ENCODE results near the gene CHCHD2. TPM values are rescaled to one million over a fixed set of nuclear protein-coding genes. Genes with fewer than 3 reads are reported as not detected.
"Not testable (repeated sequence)": the region's sequence is repeated elsewhere in the genome, so short reads cannot be mapped to it uniquely, and the experiment has no call there.

CHCHD2 gene
- polyA plus RNA-seq (ENCODE audit: insufficient read length in 4 of 4): 100 to 1,000 TPM; 201 to 277 (median 254) TPM

GRCh38 chr7:56106108-56107073 is at the start of gene CHCHD2:
TSS of gene CHCHD2 (minus strand) at chr7:56106476. CDS start at chr7:56106413, 63 bp downstream.
- peak; percentile 93 to 97 (median 94) for DNase-seq (ENCODE audit: low read depth in 4 of 4, low spot score in 3 of 4)

- not testable (repeated sequence) for DNase-seq (ENCODE audit: low read depth in 4 of 4, low spot score in 3 of 4)
Measured at GRCh38 chr7:56131062-56131461, 24.8 kb upstream of the CHCHD2 start.

- DNase-seq (ENCODE audit: low read depth in 4 of 4, low spot score in 3 of 4): no peak
Measured at GRCh38 chr7:56127241-56127975, 21.1 kb upstream of the CHCHD2 start.

DNA sequence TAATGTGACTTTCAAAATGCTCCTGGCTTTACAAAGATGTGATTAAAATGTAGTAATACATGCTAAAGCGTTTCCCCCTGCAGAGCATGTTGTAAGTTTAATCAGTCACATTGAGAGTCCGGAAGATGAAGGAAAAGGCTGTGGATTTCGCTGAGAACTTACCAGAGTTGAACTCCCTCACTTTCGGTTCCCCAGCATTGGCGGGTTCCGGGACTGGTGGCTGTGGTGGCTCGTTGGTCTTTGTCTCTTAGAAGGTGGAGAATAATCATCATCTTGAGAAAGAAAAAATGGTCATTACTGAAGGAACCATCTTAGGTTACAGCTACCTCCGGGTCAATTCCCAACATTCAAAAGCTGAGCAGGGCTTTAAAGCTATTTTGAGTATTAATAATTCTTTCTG is 19.6 kb upstream of the CHCHD2 start:
- DNase-seq (ENCODE audit: low read depth in 4 of 4, low spot score in 3 of 4): no peak

DNA sequence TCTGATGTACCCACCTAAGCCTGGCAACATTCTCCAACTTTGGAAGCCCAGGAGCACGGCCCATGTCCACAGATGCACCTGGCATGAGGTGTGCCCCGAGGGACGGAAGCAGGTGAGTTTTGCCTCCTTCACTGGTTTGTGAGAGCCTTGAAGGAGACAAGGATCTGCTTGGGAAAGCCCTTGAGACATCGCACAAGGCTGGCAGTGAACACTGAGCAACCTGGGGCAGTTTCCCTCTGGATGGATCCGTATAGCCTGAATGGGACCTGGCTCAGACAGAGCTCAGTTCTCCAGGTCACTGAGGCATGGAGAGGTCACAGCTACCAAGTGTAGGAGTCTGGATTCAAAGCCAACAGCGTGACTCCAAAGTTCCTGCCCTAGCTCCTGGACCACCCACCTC is 18.7 kb upstream of the CHCHD2 start:
- DNase-seq (ENCODE audit: low read depth in 4 of 4, low spot score in 3 of 4): no peak

- DNase-seq (ENCODE audit: low read depth in 4 of 4, low spot score in 3 of 4): no peak
Measured at GRCh38 chr7:56121440-56121839, 15.2 kb upstream of the CHCHD2 start.

DNA sequence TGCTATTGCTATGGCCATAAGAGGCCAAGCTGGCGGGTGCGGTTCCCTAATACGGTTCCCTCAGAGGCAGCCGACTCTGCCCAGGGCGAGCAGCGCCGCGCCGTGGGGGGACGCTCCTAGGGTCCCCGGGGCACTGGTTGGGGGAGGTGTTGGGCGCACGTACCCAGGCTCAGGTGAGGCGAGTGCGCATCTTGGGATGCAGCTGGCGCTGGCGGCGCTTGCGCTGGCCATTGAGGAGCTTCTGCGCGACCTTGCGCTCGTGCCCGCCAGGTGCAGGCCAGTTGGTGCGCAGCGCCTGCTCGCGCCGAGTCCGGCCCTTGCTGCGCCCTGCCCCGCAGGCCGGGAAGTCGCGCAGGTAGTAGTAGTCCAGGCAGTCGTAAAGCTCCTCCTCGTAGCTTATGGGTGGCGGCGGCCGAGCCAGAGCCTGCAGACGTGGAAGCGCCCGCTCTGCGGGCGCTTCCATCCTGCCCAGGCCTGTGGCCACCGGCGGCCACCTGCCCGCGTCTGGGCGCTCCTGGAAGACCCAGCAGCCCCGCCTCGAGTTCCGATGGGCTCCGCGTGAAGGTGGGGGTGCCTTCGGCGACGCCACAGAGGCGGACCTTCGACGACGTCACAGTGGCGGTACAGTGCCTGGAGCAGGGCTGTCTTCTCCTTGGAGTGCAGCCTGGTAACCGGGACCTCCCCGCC is 9.7 kb upstream of the CHCHD2 start, which contains the start of gene NUPR2:
Gene NUPR2 (minus strand): TSS at position 566 of the 687 bp plus-strand sequence. CDS start 103 bp downstream, at position 463.
- DNase-seq (ENCODE audit: low read depth in 4 of 4, low spot score in 3 of 4): no peak

DNA sequence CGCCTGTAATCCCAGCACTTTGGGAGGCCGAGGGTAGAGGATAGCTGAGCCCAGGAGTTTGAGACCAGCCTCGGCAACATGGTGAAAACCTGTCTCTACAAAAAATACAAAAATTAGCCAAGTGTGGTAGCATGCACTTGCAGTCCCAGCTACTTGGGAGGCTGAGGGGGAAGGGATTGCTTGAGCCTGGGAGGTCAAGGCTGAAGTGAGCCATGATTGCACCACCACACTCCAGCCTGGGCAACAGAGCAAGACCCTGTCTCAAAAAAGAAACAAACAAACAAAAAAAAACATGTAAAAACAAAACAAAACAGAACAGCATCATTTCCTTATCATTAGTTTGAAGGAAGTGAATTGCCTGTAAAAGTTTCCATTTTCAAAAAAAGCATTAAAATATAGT is 6.0 kb upstream of the CHCHD2 start:
- DNase-seq (ENCODE audit: low read depth in 4 of 4, low spot score in 3 of 4): not testable (repeated sequence)

DNA sequence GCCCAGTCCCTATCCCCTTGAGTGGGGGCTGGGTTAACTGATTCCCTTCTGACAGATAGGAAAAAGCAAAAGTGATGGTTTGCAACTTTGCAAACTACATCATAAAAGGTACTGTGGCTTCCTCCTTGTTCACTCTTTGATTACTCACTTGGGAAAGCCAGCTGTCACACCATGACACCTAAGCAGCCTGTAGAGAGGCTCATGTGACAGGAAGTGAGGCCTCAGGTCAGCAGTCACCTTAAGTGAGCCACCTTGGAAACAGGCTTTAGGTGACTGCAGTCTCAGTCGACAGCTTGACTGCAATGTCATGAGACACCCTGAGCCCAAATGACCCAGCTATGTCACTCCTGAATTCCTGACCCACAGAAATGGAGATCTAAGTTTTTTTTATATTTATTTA is 4.3 kb upstream of the CHCHD2 start:
- no peak for DNase-seq (ENCODE audit: low read depth in 4 of 4, low spot score in 3 of 4)

GRCh38 chr7:56107954-56108258 is 1.6 kb upstream of the CHCHD2 start:
- DNase-seq (ENCODE audit: low read depth in 4 of 4, low spot score in 3 of 4): no peak

DNA sequence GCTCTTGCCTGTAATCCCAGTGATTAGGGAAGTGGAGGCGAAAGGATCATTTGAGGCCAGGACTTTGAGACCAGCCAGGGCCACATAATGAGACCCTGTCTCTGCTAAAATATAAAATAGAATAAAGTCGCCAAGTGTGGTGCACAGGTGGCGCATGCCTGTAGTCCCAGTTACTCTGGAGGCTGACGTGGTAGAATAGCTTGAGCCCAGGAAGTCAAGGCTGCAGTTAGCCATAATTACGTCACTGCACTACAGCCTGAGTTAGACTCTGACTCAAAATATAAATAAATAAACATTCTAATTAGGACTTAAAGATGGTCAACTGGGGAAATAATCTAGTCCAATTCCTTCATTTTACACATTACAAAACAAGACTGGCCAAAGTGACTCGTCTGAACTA is 768 bp downstream of the CHCHD2 start:
- no peak for DNase-seq (ENCODE audit: low read depth in 4 of 4, low spot score in 3 of 4)

- not testable (repeated sequence) for DNase-seq (ENCODE audit: low read depth in 4 of 4, low spot score in 3 of 4)
Measured at GRCh38 chr7:56104138-56104537, 2.1 kb downstream of the CHCHD2 start.

DNA sequence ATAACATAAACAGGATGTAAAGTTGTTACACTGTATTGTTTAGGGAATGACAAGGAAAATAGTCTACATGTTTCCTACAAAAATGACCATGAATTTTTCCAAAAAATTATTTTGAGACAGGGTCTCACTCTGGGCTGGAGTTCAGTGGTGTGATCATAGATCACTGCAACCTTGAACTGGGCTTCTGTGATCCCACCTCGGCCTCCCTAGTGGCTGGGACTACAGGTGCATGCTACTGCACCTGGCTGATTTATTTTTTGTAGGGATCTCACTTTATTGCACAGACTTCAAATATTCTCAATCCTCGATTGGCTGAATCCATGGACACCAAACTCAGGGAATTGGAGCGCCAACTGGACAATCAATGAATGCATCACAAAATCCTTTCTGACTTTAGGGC is 6.6 kb downstream of the CHCHD2 start:
- no peak for DNase-seq (ENCODE audit: low read depth in 4 of 4, low spot score in 3 of 4)

GRCh38 chr7:56098187-56099008 is 7.9 kb downstream of the CHCHD2 start:
- DNase-seq (ENCODE audit: low read depth in 4 of 4, low spot score in 3 of 4): not testable (repeated sequence)

GRCh38 chr7:56097700-56098099 is 8.6 kb downstream of the CHCHD2 start:
- DNase-seq (ENCODE audit: low read depth in 4 of 4, low spot score in 3 of 4): no peak

GRCh38 chr7:56092789-56093531 is 13.3 kb downstream of the CHCHD2 start, which contains the start of gene PHKG1:
TSS of gene PHKG1 (minus strand) at chr7:56092952. CDS start at chr7:56088941, 4,011 bp downstream.
- DNase-seq (ENCODE audit: low read depth in 4 of 4, low spot score in 3 of 4): no peak

DNA sequence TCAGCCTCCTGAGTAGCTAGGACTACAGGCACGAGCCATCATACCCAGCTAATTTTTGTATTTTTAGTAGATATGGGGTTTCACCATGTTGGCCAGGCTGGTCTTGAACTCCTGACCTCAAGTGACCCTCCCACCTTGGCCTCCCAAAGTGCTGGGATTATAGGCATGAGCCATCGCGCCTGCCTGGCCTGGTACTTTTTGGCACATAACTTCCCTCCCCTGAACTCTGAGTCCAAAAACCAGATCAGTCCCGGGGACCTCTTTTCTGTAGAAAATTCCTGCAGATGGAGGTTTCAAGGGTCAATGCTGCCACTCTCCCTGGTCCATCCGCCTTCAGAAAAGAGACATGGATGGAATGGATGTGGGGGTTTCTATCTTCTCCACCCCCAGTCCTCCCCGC is 13.9 kb downstream of the CHCHD2 start:
- not testable (repeated sequence) for DNase-seq (ENCODE audit: low read depth in 4 of 4, low spot score in 3 of 4)

GRCh38 chr7:56091591-56091990 is 14.7 kb downstream of the CHCHD2 start:
- no peak for DNase-seq (ENCODE audit: low read depth in 4 of 4, low spot score in 3 of 4)

- no peak for DNase-seq (ENCODE audit: low read depth in 4 of 4, low spot score in 3 of 4)
Measured at GRCh38 chr7:56087445-56087844, 18.8 kb downstream of the CHCHD2 start.

Measured in left renal pelvis (tissue), 4 donors.